Glomerular endothelial cell (primary cell): ENCODE measurements around the gene HMHB1. TPM values are rescaled to one million over a fixed set of nuclear protein-coding genes. Genes with fewer than 3 reads are reported as not detected.
"Not testable (repeated sequence)": the region's sequence is repeated elsewhere in the genome, so short reads cannot be mapped to it uniquely, and the experiment has no call there.

Experiments
- DNase-seq: peaks from one replicate; pipeline ENCODE4 v3.0.0-alpha.2; 2011; ENCODE audit warnings: low read depth, low spot score; ENCODE audit errors: extremely low read depth
- total RNA-seq: library from RNA; depleted of rRNA; stranded (reverse); fragments of >200 nt; gene quantifications from 2 replicates; pipeline ENCODE4 v1.2.3, GENCODE V29; 2015

HMHB1 gene
- total RNA-seq, 1 donor from 2014 or later: not detected

DNA sequence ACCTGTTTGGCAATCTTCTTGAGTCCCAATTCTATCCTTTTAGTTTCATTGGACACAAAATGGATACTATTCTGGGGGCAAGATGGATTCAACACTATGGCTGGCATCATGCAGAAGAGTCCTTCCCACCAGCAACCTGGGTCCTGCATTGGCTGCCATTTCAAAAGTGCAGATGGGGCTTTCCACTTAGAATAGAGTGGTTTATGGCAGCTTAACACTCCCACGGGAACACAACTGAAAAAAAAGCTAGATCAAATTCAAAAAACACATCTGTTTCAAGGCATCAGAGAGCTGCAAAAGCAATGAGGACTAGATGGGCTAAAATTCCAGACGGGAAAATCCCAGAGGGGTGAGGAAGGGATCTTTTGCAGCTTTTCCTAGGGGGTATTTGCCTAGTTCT is 11.2 kb upstream of the HMHB1 start:
- DNase-seq: no peak

GRCh38 chr5:143801252-143801939 is 10.6 kb upstream of the HMHB1 start:
- DNase-seq: no peak

- no peak for DNase-seq
Measured at GRCh38 chr5:143805861-143806260, 6.1 kb upstream of the HMHB1 start.

- no peak for DNase-seq
Measured at GRCh38 chr5:143806579-143806978, 5.4 kb upstream of the HMHB1 start.

DNA sequence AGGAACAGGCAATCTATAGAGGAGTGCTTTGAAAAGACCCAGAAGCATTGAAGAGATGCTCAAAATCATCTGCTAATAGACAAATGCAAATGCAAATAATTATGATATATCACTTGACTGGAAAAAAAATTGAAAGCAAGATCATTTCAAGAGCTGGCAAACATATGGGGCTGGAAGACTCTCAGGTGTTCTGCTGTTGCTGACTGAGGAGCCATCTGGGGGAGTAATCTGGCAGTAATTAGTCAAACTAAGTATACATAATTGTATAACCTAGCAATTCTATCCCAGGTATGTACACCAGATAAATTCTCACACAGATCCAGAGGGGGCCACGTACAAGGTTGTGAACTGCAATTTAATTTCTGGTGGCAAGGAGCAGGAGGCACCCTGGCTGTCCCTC is 4.6 kb upstream of the HMHB1 start:
- DNase-seq: no peak

DNA sequence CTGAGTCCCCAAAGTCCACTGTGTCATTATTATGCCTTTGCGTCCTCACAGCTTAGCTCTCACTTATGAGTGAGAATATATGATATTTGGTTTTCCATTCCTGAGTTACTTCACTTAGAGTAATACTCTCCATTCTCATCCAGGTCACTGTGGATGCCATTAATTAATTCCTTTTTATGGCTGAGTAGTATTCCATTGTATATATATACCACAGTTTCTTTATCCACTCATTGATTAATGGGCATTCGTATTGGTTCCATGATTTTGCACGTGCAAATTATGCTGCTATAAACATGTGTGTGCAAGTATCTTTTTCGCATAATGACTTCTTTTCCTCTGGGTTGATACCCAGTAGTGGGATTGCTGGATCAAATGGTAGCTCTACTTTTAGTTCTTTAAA is 4.4 kb downstream of the HMHB1 start:
- DNase-seq: not testable (repeated sequence)

DNA sequence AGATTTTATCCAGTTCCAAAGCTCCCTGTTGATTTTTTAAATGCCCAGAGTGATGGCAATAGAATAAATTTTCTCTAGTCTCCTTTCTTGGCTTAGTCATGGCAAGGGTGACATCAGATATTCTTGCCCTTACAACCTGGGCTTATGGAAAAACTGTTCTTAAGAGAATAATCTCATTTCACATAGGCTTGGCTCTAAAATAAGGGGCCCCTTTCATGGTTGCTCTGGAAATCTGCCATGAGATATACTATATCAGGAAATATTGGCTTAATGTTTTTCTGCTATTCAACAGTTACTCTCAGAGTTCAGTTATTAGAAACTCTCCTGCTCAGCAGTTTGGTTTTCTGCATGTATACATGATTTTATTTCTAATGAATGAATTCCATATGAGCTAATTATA is 7.8 kb downstream of the HMHB1 start:
- DNase-seq: no peak

DNA sequence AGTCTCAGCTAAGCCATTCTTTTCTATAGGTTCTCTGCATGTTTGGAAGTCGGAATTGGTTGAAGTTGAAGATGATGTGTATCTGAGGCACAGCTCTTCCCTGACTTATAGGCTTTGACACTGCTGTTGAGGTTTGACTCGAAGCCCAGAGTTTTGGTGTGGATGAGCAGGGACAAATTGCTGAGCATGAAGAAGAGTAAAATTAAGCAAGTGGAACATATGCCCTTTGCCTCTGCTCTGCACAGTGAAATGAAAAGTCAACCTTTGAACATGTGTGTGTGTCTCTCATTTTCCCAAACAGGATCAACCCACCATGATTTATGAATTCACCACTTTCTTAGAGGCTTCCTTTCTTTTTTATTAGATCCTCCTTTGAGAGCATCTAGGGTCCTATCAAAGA is 8.5 kb downstream of the HMHB1 start:
- no peak for DNase-seq

- DNase-seq: peak; percentile 47
Measured at GRCh38 chr5:143824851-143825720, 13.1 kb downstream of the HMHB1 start.

DNA sequence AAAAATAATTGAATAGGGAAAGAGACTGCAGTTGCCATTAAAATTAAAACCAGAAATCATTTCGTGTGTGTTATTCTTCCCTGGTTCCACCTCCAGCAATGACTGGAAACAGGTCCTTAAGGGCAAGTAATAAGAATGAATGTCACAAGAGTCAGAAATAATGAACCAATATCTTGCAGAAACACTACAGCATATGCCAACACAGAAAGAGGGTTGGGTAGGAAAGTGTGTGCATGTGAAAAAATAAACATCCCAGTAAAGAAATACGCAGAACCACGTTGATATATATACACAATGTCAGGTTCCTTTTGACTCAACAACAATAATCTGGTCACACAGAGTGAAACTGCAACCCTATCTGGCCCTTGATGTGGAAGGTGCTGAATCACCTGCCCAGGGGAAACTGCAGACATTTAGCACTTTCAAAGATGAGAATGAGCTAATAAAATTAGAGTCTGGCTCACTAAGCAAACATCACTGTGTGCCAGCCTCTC is 15.0 kb downstream of the HMHB1 start:
- DNase-seq: no peak

GRCh38 chr5:143828710-143829109 is 16.7 kb downstream of the HMHB1 start:
- no peak for DNase-seq

- DNase-seq: no peak
Measured at GRCh38 chr5:143833177-143833576, 21.2 kb downstream of the HMHB1 start.

DNA sequence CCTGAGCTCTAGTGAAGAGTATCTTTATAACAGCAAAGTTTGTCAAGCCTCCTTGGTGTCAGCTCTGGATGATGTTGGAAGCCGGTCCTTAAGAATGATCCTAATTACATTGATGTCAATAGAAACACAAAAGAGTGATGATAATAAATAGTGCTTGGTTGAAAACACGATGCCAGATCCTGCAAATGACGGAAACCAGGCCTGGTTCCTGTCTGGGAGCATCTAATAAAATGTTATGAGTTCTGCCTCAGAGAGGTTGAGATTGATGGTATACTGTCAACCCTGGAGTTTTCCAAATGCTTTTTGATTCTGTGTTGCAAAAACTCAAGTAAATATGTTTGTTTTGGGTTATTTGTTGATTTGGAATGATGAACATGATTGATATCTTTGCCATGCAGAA is 23.3 kb downstream of the HMHB1 start:
- DNase-seq: no peak

DNA sequence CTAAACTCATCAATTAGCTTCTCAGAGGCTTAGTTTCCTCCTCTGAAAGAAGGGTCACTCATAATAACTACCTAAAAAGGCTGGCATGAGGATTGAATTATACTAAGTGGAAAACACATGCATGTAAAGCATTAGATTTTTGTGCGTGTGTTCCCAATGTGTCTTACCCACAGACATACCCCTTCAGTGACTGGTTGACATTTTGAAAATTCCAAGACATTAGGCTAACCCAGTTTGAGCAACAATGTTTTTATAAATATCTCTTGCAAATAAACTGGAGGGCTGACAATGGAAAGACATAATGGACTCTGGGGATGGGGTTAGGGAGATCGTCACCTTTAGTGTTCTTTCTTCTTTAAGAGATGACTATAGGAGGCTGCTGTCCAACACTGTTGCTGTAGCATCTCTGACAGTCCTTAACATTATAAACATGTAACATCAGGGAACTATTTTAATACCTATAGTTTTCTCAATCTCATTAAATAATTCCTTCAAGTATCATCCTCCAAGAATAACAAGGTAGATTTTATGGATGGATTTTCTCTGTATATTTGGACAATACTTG is 24.3 kb downstream of the HMHB1 start:
- DNase-seq: no peak

DNA sequence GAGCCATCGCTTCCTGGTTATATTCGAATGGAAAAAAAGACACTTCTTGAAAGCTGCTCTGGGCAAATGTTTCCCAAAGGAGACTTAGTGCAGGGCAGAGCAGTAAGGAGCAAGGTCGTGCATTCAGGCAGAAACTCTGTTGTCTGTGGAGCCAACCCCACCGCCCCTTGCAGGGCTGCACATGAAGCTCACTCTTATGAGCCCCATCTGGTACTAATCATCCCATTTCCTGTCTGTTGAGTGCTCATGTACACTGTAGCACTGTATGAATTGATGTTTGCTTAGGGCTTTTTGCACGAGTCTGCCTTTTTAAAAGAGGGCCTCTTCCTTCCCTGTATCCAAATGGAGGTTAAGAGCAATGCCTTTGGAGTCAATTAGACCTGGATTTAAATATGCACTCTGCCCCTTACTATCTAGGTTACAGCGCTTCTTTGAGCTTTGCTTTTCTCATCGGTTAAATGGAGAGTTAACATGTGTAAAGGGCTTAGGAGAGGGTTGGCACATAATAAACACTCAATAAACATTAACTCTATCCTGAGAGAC is 25.4 kb downstream of the HMHB1 start:
- no peak for DNase-seq

- DNase-seq: no peak
Measured at GRCh38 chr5:143841446-143841845, 29.5 kb downstream of the HMHB1 start.

GRCh38 chr5:143842920-143843319 is 31.0 kb downstream of the HMHB1 start:
- no peak for DNase-seq

DNA sequence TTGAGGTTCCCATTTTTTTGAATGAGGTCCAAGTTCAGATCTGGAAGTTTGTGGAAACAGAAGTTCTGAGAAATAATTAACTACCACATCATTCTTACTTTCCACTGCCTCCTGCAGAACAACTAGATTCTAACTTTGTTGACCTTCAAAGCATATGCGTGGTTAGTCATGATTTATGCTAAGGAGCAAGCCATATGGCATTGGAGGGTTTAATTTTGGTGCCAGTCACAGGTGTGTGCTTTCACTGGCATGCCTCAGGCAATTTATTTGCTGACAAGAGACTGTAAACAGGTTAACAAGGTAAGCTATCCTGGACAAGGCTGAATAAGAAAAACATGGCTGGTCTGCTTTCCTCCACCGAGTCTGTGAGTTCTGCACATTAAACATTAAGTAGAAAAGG is 31.5 kb downstream of the HMHB1 start:
- no peak for DNase-seq

- no peak for DNase-seq
Measured at GRCh38 chr5:143850050-143850683, 38.2 kb downstream of the HMHB1 start.

DNA sequence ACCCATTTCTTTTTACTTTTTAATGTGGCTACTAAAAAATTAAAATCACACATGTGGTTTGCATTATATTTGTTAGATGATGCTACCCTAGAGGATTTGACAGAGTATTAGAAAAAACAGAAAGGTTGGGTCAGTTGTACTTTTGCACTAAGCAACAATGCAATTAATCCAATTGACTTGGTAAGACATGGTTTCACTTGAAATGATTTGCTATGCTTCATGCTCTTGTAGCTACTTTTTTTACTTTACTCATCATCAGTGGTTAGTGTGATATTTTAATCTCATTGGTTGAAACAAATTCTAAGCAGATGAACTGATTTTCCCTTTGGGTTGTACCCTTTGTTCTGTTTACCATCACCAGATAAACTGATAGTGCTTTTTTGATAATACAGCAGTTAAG is 39.4 kb downstream of the HMHB1 start:
- DNase-seq: no peak

DNA sequence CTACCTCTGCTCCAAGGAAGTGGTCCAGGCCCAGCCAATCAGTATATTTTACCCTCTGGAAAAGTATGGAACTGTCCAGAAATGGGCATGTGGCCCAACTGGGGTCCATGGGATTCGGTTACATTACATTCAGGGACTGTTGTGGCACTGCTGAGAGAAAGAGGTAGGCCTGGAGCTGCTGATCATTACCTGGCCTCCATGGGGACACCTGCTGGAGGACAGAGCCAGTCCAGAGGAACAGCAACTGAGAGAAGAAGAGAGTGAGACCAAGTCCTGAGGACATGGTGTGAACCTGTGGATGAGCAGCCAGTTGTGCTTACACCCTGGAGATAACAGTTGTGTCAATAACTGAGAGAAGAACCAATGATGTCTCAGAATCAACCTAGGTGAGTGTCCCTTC is 48.2 kb downstream of the HMHB1 start:
- DNase-seq: no peak
